ENCODE data around the gene USP53.
"Not testable (repeated sequence)": the region's sequence is repeated elsewhere in the genome, so short reads cannot be mapped to it uniquely, and the experiment has no call there.

USP53 gene

DNA sequence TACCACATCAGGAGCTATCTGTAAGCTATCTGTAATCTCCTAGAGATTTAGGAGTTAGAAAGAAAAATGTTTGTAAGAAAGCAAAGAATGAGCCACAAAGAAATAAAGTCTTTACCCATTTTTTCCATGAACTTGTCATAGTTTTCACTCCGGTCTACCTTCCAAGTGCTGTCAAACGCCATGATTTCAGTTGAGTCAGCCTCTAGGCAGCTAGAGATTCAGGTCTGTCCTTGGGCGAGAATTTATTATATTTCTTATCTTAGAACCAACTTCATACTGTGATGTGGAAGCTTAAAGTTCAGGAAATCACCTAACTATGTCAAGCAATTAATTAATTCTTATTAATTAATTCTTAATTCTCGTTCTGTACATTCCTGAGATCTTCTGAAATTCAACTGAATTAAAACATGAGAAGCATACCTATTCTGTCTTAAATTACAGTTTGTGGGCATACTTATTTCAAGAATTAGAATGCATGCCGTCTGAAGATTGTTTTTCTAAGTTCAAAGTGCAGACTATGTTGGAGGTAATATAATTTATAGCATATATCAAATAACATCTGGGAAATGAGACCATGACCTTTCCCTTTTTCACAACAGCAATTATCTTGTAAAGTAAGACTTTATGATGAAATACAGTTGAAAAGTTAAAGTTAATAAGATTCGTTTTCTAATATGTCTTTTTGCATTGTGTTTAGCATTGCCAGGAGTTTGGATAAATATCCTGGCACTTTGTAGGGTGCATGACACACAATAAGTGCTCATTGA, 109.6 kb downstream of the USP53 start, which contains the start of gene FABP2:
Gene FABP2, minus strand, starts transcription at position 218 of the 767 bp plus-strand sequence. Its CDS starts 36 bp downstream, at position 182.
- Histone ChIP-seq H3K9me3 (ENCODE audit: control insufficient read depth, low read length) (no peaks in the 10 kb centered on the region), H3K4me3 (ENCODE audit: low read length) (no peak within 1 kb of the TSS), H3K9ac (ENCODE audit: low read length) (no peak within 1 kb of the TSS), H3K4me1 (ENCODE audit: control insufficient read depth, insufficient read depth, low read length) (peaks cover 16% of the 10 kb centered on the region), H3K36me3 (ENCODE audit: control insufficient read depth, insufficient read depth, low read length, severe bottlenecking) (no peaks in the 10 kb centered on the region), H3K27me3 (replicated peaks; ENCODE audit: control insufficient read depth, insufficient read depth, low read length) (no peaks in the 10 kb centered on the region)
- DNase-seq (ENCODE audit: low read depth): no peak

DNA sequence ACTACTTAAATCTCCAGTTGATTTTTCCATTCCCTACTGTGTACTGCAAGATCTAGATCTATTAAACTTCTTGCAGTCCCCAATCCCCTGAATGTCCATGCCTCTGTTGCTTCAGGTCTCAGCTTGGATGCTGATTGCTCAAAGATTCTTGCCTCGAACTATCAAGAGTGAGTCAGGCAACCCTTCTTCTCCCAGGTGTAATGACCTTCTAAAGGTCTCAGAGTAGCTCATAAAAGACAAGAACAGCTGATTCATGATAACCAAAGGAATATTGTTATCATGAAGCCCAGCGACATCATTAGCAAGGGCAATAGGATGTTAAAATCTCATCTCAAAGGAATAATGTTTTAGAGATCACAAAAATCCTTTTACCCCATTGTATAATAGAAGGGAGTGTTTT, 116.2 kb downstream of the USP53 start:
- Histone ChIP-seq H3K4me3 (ENCODE audit: low read length) (no peak overlapping the region), H3K4me1 (ENCODE audit: control insufficient read depth, insufficient read depth, low read length) (no peaks in the 10 kb centered on the region), H3K9me3 (ENCODE audit: control insufficient read depth, low read length) (no peaks in the 10 kb centered on the region), H3K36me3 (ENCODE audit: control insufficient read depth, insufficient read depth, low read length, severe bottlenecking) (no peaks in the 10 kb centered on the region), H3K9ac (ENCODE audit: low read length) (no peak overlapping the region), H3K27me3 (replicated peaks; ENCODE audit: control insufficient read depth, insufficient read depth, low read length) (no peaks in the 10 kb centered on the region)
- no peak for DNase-seq (ENCODE audit: low read depth)

GRCh38 chr4:119329835-119330620, 117.5 kb downstream of the USP53 start:
- no peaks in the 10 kb centered on the region for H3K9me3 ChIP-seq (ENCODE audit: control insufficient read depth, low read length)
- H3K9ac ChIP-seq (ENCODE audit: low read length): no peak overlapping the region
- H3K4me3 ChIP-seq (ENCODE audit: low read length): no peak overlapping the region
- no peak for DNase-seq (ENCODE audit: low read depth)
- no peaks in the 10 kb centered on the region for H3K4me1 ChIP-seq (ENCODE audit: control insufficient read depth, insufficient read depth, low read length)
- H3K27me3 ChIP-seq (replicated peaks; ENCODE audit: control insufficient read depth, insufficient read depth, low read length): no peaks in the 10 kb centered on the region
- no peaks in the 10 kb centered on the region for H3K36me3 ChIP-seq (ENCODE audit: control insufficient read depth, insufficient read depth, low read length, severe bottlenecking)

GRCh38 chr4:119336332-119336979, 123.9 kb downstream of the USP53 start:
- H3K9ac ChIP-seq (ENCODE audit: low read length); DNase-seq (ENCODE audit: low read depth); H3K36me3 ChIP-seq (ENCODE audit: control insufficient read depth, insufficient read depth, low read length, severe bottlenecking); H3K4me3 ChIP-seq (ENCODE audit: low read length); H3K27me3 ChIP-seq (replicated peaks; ENCODE audit: control insufficient read depth, insufficient read depth, low read length); H3K4me1 ChIP-seq (ENCODE audit: control insufficient read depth, insufficient read depth, low read length); H3K9me3 ChIP-seq (ENCODE audit: control insufficient read depth, low read length): not testable (repeated sequence)

- H3K9ac ChIP-seq (ENCODE audit: low read length): no peak overlapping the region
- H3K36me3 ChIP-seq (ENCODE audit: control insufficient read depth, insufficient read depth, low read length, severe bottlenecking): no peaks in the 10 kb centered on the region
- H3K4me1 ChIP-seq (ENCODE audit: control insufficient read depth, insufficient read depth, low read length): no peaks in the 10 kb centered on the region
- peak; percentile 38 for DNase-seq (ENCODE audit: low read depth)
- H3K4me3 ChIP-seq (ENCODE audit: low read length): no peak overlapping the region
- H3K9me3 ChIP-seq (ENCODE audit: control insufficient read depth, low read length): no peaks in the 10 kb centered on the region
- no peaks in the 10 kb centered on the region for H3K27me3 ChIP-seq (replicated peaks; ENCODE audit: control insufficient read depth, insufficient read depth, low read length)
These were observed 124.5 kb downstream of the USP53 start for GRCh38 chr4:119337010-119337409.

- H3K4me1 ChIP-seq (ENCODE audit: control insufficient read depth, insufficient read depth, low read length); H3K9ac ChIP-seq (ENCODE audit: low read length); H3K9me3 ChIP-seq (ENCODE audit: control insufficient read depth, low read length); DNase-seq (ENCODE audit: low read depth); H3K4me3 ChIP-seq (ENCODE audit: low read length); H3K27me3 ChIP-seq (replicated peaks; ENCODE audit: control insufficient read depth, insufficient read depth, low read length); H3K36me3 ChIP-seq (ENCODE audit: control insufficient read depth, insufficient read depth, low read length, severe bottlenecking): not testable (repeated sequence)
These were observed 127.4 kb downstream of the USP53 start for GRCh38 chr4:119339895-119340294.

DNA sequence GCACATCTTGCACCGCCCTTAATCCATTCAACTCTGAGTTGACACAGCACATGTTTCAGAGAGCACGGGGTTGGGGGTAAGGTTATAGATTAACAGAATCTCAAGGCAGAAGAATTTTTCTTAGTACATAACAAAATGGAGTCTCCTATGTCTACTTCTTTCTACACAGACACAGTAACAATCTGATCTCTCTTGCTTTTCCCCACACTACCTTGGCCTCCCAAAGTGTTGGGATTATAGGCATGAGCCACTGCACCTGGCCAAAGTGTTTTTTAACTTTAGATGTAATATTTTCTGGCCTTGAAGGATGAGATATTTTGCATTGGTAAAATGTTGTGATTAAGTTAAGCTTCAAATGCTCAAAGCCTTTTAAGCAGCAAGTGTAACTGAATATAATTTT, 130.8 kb downstream of the USP53 start:
- H3K4me1 ChIP-seq (ENCODE audit: control insufficient read depth, insufficient read depth, low read length); H3K9ac ChIP-seq (ENCODE audit: low read length); H3K27me3 ChIP-seq (replicated peaks; ENCODE audit: control insufficient read depth, insufficient read depth, low read length); DNase-seq (ENCODE audit: low read depth); H3K36me3 ChIP-seq (ENCODE audit: control insufficient read depth, insufficient read depth, low read length, severe bottlenecking); H3K9me3 ChIP-seq (ENCODE audit: control insufficient read depth, low read length); H3K4me3 ChIP-seq (ENCODE audit: low read length): not testable (repeated sequence)
